HL-60 (cell line): ENCODE data around the gene PRPS1L1.

Experiments
- CTCF ChIP-seq: IDR thresholded peaks from one replicate; pipeline ENCODE4 v1.5.1; 2011; ENCODE audit warnings: low read length, control low read depth, inconsistent platforms; ENCODE audit not compliant: insufficient read depth
- GABPA ChIP-seq: IDR thresholded peaks from 2 replicates; pipeline ENCODE4 v1.6.1; 2012; ENCODE audit warnings: low read depth

GRCh38 chr7:18053177-18053928 is 25.7 kb upstream of the PRPS1L1 start:
- TF ChIP-seq CTCF: no peak
- TF ChIP-seq GABPA: no peak
